Fibroblast of lung (primary cell): ENCODE data around the gene CD248. TPM values are rescaled to one million over a fixed set of nuclear protein-coding genes. Genes with fewer than 3 reads are reported as not detected.
A peak's percentile ranks its signal among the peaks of the same experiment; 100 is the strongest.

ENCODE experiments used
- DNase-seq, 2 donors: peaks; one replicate each; pipeline versions ENCODE4 v3.0.0 to v3.0.0-alpha.2; 2010; ENCODE audit warnings: low read depth in 2 of 2
- H2AFZ ChIP-seq: 2 replicates; pipeline ENCODE4 v1.5.1; 2012; ENCODE audit warnings: low read length, control low read depth, inconsistent platforms
- H3K27ac ChIP-seq: 2 replicates; pipeline ENCODE4 v1.5.1; 2011; ENCODE audit warnings: low read length, control low read depth; ENCODE audit not compliant: insufficient read depth
- H3K27me3 ChIP-seq: 2 replicates; pipeline ENCODE4 v1.5.1; 2011; ENCODE audit warnings: mild to moderate bottlenecking, low read length; ENCODE audit not compliant: control insufficient read depth, insufficient read depth
- H3K36me3 ChIP-seq: 2 replicates; pipeline ENCODE4 v1.5.1; 2011; ENCODE audit warnings: low read length; ENCODE audit not compliant: control insufficient read depth, insufficient read depth
- H3K4me1 ChIP-seq: 2 replicates; pipeline ENCODE4 v1.5.1; 2011; ENCODE audit warnings: low read length; ENCODE audit not compliant: control insufficient read depth, insufficient read depth; ENCODE audit errors: extremely low read depth
- H3K4me2 ChIP-seq: 2 replicates; pipeline ENCODE4 v1.5.1; 2011; ENCODE audit warnings: low read length, control low read depth; ENCODE audit not compliant: insufficient read depth; ENCODE audit errors: extremely low read depth
- H3K4me3 ChIP-seq, 4 experiments: fragments of 200-600 bp in 1 of 4; sonication (generic) in 1 of 4; replicated peaks in 1 of 4; 2 replicates each; pipeline ENCODE4 v1.5.1; 2011 to 2016; ENCODE audit warnings: low read length in 4 of 4, low read depth in 3 of 4, mild to moderate bottlenecking in 3 of 4, control low read depth in 2 of 4, inconsistent platforms in 1 of 4, mixed read lengths in 1 of 4; ENCODE audit not compliant: insufficient read depth in 1 of 4; ENCODE audit errors: control extremely low read depth in 1 of 4
- H3K79me2 ChIP-seq: 2 replicates; pipeline ENCODE4 v1.5.1; 2012; ENCODE audit warnings: mild to moderate bottlenecking, low read length, inconsistent platforms; ENCODE audit not compliant: control insufficient read depth, insufficient read depth
- H3K9ac ChIP-seq: 2 replicates; pipeline ENCODE4 v1.5.1; 2011; ENCODE audit warnings: mild to moderate bottlenecking, low read length, control low read depth; ENCODE audit not compliant: insufficient read depth
- H3K9me3 ChIP-seq: 2 replicates; pipeline ENCODE4 v1.5.1; 2012; ENCODE audit warnings: low read depth, low read length; ENCODE audit not compliant: control insufficient read depth, insufficient read depth
- H4K20me1 ChIP-seq: 2 replicates; pipeline ENCODE4 v1.5.1; 2011; ENCODE audit warnings: low read length; ENCODE audit not compliant: control insufficient read depth, insufficient read depth; ENCODE audit errors: extremely low read depth
- EZH2 ChIP-seq: IDR thresholded peaks from 2 replicates; pipeline ENCODE4 v1.5.1; 2012; ENCODE audit warnings: low read length, control low read depth, mild to moderate bottlenecking; ENCODE audit errors: missing control alignments
- polyA plus RNA-seq, 2 donors: library from polyadenylated mRNA; depleted of rRNA in 1 of 2; stranded (reverse) in 1 of 2; unstranded in 1 of 2; fragments of >200 nt; gene quantifications; 2 replicates each; pipeline ENCODE4 v1.2.1, GENCODE V29; 2011 to 2012; ENCODE audit warnings: missing spikeins in 1 of 2
- total RNA-seq: library from RNA; depleted of rRNA; stranded (reverse); fragments of >200 nt; gene quantifications from 2 replicates; pipeline ENCODE4 v1.2.1, GENCODE V29; 2014
- TF ChIP-seq, protein P1 (sequence below), 2 donors: IDR thresholded peaks in 1 of 2; conservative IDR thresholded peaks in 1 of 2; 1 replicate in 1 of 2; 2 replicates in 1 of 2; pipeline ENCODE4 v1.5.1; 2011 to 2012; ENCODE audit warnings: low read length in 2 of 2, control low read depth in 1 of 2, inconsistent platforms in 1 of 2, low read depth in 1 of 2, mild to moderate bottlenecking in 1 of 2

The CD248 gene
- total and polyA plus RNA-seq, 2 donors (not counting 1 experiment from before 2014, with no cell fraction given) = 95.6 to 132 TPM

DNA sequence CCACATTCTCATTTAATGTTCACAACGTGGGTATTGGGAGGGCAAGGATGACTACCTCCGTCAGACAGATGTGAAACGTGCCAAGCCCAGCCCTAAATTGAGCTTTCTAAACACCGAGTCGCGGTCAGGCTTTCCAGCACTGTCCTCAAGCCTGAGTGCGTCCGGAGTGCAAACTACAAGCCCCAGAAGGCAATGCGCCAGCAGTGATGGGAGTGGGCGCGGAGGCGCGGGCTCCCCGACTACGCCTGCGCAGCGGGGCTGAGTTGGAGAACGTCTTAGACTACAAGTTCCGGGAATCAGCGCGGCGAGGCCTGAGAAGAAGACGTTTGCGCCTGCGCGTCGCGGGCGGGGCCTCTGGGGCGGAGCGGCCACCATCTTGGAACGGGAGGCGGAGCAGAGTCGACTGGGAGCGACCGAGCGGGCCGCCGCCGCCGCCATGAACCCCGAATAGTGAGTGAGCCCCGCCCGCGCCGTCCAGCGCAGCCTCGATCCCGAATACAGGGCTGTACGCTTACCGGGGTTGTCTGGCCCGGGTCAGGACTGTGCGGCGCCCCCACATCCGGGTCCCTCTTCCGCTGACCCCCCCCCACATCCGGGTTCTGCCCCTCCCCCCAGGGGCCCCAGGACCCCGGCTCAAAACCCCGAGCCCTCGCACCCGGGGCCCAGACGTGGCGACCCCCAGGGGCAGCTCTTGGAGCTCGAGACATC is 48.4 kb downstream of the CD248 start, which contains the start of gene RAB1B:
Gene RAB1B, plus strand, starts transcription at position 396 of the 708 bp plus-strand sequence. Its CDS starts 41 bp downstream, at position 437.
- DNase-seq = peak; percentile 96 to 99
- Histone ChIP-seq H3K27ac (peak within 1 kb of the TSS; percentile 84), H3K4me3 (peak within 1 kb of the TSS; percentile 94 to 100 (median 96)), H3K36me3 (peaks cover 32% of the 10 kb centered on the region), H3K79me2 (peaks cover 30% of the 10 kb centered on the region), H2AFZ (peak within 1 kb of the TSS; percentile 73), H3K4me2 (peak within 1 kb of the TSS; percentile 85), H3K9ac (peak within 1 kb of the TSS; percentile 97), H3K9me3 (no peaks in the 10 kb centered on the region), H3K27me3 (no peaks in the 10 kb centered on the region), H3K4me1 (peaks cover 4% of the 10 kb centered on the region), H4K20me1 (no peaks in the 10 kb centered on the region)
- TF ChIP-seq, protein P1, sequence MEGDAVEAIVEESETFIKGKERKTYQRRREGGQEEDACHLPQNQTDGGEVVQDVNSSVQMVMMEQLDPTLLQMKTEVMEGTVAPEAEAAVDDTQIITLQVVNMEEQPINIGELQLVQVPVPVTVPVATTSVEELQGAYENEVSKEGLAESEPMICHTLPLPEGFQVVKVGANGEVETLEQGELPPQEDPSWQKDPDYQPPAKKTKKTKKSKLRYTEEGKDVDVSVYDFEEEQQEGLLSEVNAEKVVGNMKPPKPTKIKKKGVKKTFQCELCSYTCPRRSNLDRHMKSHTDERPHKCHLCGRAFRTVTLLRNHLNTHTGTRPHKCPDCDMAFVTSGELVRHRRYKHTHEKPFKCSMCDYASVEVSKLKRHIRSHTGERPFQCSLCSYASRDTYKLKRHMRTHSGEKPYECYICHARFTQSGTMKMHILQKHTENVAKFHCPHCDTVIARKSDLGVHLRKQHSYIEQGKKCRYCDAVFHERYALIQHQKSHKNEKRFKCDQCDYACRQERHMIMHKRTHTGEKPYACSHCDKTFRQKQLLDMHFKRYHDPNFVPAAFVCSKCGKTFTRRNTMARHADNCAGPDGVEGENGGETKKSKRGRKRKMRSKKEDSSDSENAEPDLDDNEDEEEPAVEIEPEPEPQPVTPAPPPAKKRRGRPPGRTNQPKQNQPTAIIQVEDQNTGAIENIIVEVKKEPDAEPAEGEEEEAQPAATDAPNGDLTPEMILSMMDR (conservative IDR thresholded peaks at IDR 0.05 in 1 of 2, IDR thresholded peaks at IDR 0.05 in 1 of 2; ENCODE audit: low read depth in 1 of 2, low read length in 2 of 2) = no peak
- TF ChIP-seq EZH2 = no peak

DNA sequence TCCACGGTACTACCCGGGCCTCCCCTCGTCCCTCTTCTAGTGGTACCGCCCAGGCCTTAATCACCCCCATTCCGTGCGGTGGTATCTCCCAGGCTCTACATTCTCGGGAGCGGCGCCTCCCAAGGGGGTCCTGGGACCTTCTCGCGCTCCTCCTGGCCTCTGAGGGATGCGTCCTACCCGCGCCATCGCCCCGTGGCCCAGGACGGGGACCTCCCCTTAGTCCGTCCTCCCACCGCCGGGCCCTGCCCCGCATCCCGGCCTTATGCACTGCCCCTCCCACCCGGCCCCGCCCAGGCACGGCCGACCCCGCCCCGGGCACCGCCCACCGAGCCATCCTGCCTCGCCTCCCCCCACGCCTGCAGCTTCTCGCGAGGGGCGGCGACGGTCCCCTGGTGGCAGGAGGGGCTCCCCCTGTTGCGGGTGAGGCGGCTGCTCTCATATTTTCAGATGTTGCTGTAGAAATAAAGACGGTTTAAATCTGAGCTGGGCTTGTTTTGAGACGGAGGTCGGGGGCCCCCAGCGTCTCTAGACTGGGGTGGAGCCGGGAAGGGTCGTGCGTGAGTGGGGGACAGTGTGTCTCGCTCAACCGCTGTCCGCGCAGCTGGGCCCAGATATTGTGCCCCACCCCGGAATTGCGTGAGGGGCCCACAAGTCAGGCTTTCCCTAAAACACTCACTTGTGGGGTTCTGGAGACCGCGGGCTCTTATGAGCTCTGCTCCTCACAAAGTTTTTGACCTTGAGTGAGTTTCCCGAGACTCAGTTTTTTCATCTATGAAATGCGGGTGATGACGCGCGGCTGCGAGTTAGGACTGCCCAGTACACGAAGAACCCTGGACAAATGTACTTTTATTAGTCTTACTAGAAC is 49.2 kb downstream of the CD248 start:
- peak overlapping the region; percentile 97 for H3K9ac ChIP-seq
- peak overlapping the region; percentile 73 for H2AFZ ChIP-seq
- peak overlapping the region; percentile 42 to 100 (median 90) for H3K4me3 ChIP-seq
- peaks cover 27% of the 10 kb centered on the region for H3K36me3 ChIP-seq
- H3K27ac ChIP-seq = peak overlapping the region; percentile 84
- no peaks in the 10 kb centered on the region for H4K20me1 ChIP-seq
- H3K9me3 ChIP-seq = no peaks in the 10 kb centered on the region
- peak overlapping the region; percentile 85 for H3K4me2 ChIP-seq
- peak; percentile 83 to 88 for DNase-seq
- H3K4me1 ChIP-seq = peaks cover 4% of the 10 kb centered on the region
- peaks cover 30% of the 10 kb centered on the region for H3K79me2 ChIP-seq
- TF ChIP-seq, protein P1 (conservative IDR thresholded peaks at IDR 0.05 in 1 of 2, IDR thresholded peaks at IDR 0.05 in 1 of 2; ENCODE audit: low read depth in 1 of 2, low read length in 2 of 2) = no peak
- no peaks in the 10 kb centered on the region for H3K27me3 ChIP-seq

DNA sequence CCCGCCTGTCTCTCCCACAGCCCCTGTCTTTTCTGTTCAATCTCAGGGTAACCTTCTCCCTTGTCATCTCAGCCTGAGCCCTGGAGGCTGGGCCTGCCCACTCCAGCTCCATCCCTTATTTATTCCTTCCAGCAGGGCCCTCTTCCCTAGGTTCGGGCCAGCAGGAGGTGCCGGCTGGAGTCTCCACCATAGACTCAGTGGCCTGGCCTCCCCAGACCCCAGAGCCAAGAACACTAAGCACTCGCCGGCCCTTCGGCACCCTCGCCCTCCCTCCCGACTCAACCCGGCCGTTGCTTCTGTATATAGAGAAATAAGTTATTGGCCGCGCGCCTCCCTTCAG is 49.8 kb downstream of the CD248 start:
- Histone ChIP-seq H3K9ac (peak overlapping the region; percentile 9), H3K27me3 (no peaks in the 10 kb centered on the region), H2AFZ (no peak overlapping the region), H3K36me3 (peaks cover 25% of the 10 kb centered on the region), H3K4me1 (peaks cover 4% of the 10 kb centered on the region), H3K4me3 (peak overlapping the region; percentile 33 to 100 (median 70)), H3K9me3 (no peaks in the 10 kb centered on the region), H3K4me2 (peak overlapping the region; percentile 49), H3K79me2 (peaks cover 30% of the 10 kb centered on the region), H4K20me1 (no peaks in the 10 kb centered on the region), H3K27ac (peak overlapping the region; percentile 57)
- TF ChIP-seq, protein P1 (conservative IDR thresholded peaks at IDR 0.05 in 1 of 2, IDR thresholded peaks at IDR 0.05 in 1 of 2; ENCODE audit: low read depth in 1 of 2, low read length in 2 of 2) = no peak
- no peak for TF ChIP-seq EZH2
- DNase-seq = no peak
